SK-N-SH (cell line): Measurements from ENCODE around the gene MAPK11.

Source experiments
- CTCF ChIP-seq: fragments of 200-600 bp; sonication (generic); IDR thresholded peaks from 2 replicates; pipeline ENCODE4 v1.6.1; 2017; ENCODE audit warnings: antibody characterized with exemption, mild to moderate bottlenecking, moderate library complexity
- EZH2phosphoT487 ChIP-seq: fragments of 200-600 bp; sonication (generic); IDR thresholded peaks from 2 replicates; pipeline ENCODE4 v1.6.1; 2017; ENCODE audit warnings: low read depth, mixed run types, mild to moderate bottlenecking, antibody characterized with exemption, moderate library complexity, borderline replicate concordance
- GABPA ChIP-seq: IDR thresholded peaks from 2 replicates; pipeline ENCODE4 v1.4.0; 2012; ENCODE audit warnings: low read depth, mild to moderate bottlenecking
- JUND ChIP-seq: IDR thresholded peaks from 2 replicates; pipeline ENCODE4 v1.4.0; 2012
- MAX ChIP-seq: IDR thresholded peaks from 2 replicates; pipeline ENCODE4 v1.4.0; 2012; ENCODE audit warnings: low read depth
- PBX3 ChIP-seq: IDR thresholded peaks from 2 replicates; pipeline ENCODE4; 2012
- RAD21 ChIP-seq: IDR thresholded peaks from 2 replicates; pipeline ENCODE4 v1.6.1; 2012; ENCODE audit warnings: mild to moderate bottlenecking, low read length
- ZBTB33 ChIP-seq: IDR thresholded peaks from 2 replicates; pipeline ENCODE4 v1.4.0; 2012; ENCODE audit warnings: low read depth, borderline replicate concordance

- TF ChIP-seq CTCF, result no peak
- no peak for TF ChIP-seq ZBTB33
- no peak for TF ChIP-seq PBX3
- TF ChIP-seq MAX, result no peak
- TF ChIP-seq JUND, result no peak
- TF ChIP-seq RAD21, result no peak
- no peak for TF ChIP-seq GABPA
- TF ChIP-seq EZH2phosphoT487, result no peak
Observed at GRCh38 chr22:50280708-50281383, 10.7 kb upstream of the MAPK11 start.
